HG03280 (cell line): ENCODE data around the gene TBC1D30.
"Not testable (repeated sequence)": the region's sequence is repeated elsewhere in the genome, so short reads cannot be mapped to it uniquely, and the experiment has no call there.

Experiments
- ATAC-seq: cut with Tn5 transposase; IDR thresholded peaks from one replicate; pipeline ENCODE4 v1.9.1; 2021; ENCODE audit warnings: mild to moderate bottlenecking, moderate library complexity; ENCODE audit not compliant: unreplicated experiment

The TBC1D30 gene

DNA sequence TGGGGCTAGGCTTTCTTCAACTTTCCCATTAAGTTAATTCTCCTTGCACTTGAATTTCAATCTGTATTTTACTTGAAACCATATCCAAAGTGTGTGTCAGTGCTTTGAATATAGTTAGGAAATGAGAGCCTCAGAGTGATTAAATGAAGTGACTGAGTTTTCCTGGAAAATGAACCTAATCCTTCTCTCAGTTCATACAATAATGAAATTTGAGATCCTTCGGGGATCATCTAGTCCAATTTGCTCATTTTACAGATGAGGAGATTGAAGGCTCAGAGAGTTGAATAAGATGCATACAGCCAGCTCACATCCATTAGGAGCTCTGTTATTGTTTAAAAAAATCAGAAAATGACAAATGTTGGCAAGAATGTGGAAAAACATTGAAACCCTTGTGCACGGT is 18.3 kb upstream of the TBC1D30 start:
- no peak for ATAC-seq

DNA sequence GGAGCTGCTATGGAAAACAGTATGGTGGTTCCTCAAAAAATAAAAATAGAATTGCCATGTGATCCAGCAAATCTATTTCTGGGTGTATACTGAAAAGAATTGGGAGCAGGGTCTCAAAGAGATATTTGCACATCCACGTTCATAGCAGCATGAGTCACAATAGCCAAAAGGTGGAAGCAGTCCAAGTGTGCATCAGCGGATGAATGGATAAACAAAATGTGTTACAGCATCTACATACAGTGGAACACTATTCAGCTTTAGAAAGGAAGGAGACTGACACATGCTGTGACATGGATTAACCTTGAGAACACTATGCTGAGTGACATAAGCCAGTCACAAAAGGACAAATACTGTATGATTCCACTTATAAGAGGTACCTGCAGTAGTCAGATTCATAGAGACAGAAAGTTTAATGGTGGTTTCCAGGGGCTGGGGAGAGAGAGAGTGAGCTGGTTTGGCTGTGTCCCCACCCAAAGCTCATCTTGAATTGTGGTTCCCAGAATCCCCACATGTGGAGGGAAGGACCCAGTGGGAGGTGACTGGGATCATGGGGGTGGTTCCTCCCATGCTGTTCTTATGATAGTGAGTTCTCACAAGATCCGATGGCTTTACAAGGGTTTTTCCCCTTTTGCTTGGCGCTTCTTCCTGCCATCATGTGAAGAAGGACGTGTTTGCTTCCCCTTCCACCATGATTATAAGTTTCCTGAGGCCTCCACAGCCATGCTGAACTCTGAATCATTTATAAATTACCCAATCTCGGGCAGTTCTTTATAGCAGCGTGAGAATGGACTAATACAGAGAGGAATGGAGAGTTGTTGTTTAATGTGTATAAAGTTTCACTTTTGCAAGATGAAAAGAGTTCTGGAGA is 17.6 kb upstream of the TBC1D30 start:
- ATAC-seq: no peak

DNA sequence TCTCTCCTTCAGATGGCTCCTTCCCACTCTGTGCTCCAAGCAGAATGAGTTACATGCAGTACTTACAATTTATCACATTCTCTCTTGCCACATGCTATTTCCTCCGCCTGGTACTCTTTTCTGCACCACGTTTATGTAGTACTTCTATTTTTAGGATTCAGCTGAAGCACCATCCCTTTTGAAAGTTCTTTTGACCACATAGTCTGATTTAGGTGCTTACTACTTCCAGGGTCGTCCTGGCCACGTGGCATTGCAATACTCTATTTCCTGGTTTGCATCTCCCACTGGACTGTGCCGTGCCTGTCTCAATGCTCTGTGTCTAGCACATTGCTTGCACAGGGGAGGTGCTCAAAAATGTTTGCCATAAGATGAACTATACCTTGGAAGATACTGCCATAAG is 16.3 kb upstream of the TBC1D30 start:
- ATAC-seq: no peak

DNA sequence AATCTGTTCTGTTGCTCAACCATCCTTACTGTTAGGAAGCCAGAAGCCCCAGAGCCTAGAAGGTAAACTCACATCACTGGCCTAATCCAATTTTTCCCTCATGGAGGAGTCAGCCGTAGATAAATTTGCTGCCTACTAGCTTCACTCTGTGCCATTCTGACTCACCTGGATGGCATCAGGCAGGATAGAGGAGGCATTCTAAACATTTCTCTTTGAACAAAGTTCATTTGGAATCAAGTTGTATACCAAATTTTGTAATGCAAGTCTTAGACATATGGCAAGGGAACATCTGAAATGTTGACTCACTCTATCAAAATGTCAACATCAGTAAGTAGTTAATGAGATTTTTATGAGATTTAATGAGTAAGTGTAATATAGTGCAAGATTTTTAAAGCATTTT is 13.6 kb upstream of the TBC1D30 start:
- ATAC-seq: no peak

DNA sequence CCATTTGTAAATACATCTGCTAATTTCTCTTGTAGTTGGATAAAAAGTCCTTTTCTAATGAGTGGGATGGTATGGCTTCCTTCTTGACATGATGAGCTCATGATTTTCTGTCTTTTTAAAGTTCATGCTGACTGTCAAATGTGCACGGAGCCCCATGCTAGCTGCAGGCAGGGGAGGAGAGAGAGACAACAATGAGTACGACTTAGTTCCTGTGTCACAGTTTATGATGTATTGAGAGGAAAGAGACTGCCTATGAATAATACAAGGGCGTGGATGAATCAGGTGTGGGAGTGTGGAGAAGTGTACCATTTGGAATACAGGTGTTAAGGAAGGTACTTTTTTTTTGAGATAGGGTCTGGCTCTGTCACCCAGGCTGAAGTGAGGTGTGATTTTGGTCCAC is 10.7 kb upstream of the TBC1D30 start:
- ATAC-seq: no peak

DNA sequence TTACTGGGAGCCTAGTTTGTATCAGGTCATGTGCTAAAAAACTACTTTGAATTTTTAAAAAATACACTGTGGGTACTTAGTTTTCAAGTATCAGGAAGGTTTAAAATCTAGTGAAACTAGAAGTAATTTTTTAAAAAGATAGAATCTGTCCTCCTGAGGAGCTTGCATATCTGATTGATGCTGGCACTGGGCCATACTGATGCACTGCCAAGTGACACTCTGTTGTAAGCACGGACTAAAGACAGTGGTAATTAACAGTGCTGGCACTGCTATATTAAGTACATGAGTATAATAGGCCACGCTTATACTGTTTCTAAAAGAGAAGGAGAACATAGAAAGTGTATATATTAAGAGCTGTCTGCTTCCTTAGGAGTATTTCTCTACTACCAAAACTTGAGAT is 10.0 kb upstream of the TBC1D30 start:
- no peak for ATAC-seq

DNA sequence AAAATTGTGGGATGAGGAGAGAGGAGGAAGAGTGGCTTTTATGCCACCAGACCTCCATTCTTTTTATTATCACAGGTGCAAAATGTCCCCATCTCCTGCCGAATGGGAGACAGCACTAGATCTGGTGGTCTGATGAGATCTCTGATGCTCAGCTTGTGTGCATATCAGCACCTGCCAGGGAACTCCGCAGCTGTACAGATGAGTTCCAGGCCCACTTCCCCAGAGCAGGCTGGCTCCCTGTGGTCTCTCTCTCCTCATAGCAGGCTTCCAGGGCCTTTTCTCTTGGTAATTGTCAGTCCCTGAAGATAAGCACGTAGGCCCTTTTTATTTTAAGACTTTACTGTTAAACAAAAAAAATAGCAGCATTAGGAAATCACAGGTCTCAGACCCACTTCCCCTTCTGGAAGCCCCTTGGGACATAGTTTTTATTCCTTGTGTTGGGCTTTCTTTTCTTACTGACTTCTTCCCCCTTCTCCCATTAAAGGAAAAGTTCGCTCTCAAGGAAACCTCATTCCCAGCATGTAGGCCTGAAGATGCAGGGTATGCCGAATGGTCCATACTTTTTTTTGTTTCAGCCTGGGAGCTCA is 4.5 kb upstream of the TBC1D30 start:
- no peak for ATAC-seq

DNA sequence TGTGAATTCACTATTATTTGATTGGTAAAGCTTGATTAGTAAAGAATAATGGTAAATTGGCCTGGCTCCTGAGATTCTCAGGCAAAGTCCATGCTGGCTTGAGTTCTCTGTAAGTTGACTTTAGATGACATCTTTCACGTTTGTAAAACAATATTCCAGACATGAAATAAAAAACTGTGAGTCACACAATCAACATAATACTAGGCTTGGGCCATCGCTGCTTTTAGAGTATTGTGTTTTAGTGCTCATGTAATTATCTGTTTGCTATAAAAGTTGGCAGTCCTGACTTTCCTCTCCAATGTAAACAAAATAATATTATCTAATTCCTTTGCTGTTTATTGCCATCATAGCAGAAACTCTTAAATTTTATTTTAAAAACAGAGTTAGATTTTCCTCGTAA is 3.9 kb upstream of the TBC1D30 start:
- ATAC-seq: no peak

DNA sequence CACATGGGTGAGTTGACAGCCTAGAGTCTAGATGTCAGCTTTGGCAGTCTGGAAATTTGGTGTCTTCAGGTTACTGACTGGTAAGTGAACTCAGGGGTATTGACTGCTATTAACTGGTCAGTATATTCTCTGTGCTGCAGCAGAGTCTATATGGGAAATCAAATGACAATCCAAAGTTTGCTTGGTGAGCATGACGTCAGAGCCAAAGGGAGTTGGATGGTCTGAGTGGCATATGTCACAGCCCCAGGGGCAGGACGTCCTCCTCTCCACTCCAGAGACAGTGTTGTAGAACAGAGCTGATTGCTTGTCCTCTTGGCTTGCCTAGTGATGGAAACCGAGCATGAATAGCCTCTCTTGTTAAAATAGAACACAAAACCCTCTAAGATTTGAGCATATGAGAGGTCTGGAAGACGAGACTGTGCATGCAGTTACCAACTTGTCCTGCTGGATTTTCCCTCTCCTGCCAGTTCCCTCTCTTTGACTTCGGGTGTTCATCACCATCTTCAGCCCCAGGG is 3.3 kb upstream of the TBC1D30 start:
- no peak for ATAC-seq

DNA sequence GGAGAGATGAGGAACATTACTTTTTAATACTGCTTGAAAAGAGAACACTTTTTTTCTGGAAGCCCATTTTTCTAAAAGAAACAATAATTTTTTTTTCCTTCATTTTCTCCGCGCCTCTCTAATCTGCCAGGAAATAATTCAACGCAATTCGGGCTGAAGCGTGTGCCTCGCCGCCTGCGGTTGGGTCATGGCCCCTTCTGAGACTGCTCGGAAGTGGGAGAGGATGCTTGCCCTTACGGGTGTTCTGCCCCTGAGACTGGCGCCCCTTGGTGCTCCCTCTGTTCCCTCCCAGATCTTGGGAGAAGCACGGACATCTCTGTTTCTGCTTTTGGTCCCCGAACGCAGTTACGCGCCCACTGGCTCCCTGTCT is 332 bp upstream of the TBC1D30 start:
- no peak for ATAC-seq

DNA sequence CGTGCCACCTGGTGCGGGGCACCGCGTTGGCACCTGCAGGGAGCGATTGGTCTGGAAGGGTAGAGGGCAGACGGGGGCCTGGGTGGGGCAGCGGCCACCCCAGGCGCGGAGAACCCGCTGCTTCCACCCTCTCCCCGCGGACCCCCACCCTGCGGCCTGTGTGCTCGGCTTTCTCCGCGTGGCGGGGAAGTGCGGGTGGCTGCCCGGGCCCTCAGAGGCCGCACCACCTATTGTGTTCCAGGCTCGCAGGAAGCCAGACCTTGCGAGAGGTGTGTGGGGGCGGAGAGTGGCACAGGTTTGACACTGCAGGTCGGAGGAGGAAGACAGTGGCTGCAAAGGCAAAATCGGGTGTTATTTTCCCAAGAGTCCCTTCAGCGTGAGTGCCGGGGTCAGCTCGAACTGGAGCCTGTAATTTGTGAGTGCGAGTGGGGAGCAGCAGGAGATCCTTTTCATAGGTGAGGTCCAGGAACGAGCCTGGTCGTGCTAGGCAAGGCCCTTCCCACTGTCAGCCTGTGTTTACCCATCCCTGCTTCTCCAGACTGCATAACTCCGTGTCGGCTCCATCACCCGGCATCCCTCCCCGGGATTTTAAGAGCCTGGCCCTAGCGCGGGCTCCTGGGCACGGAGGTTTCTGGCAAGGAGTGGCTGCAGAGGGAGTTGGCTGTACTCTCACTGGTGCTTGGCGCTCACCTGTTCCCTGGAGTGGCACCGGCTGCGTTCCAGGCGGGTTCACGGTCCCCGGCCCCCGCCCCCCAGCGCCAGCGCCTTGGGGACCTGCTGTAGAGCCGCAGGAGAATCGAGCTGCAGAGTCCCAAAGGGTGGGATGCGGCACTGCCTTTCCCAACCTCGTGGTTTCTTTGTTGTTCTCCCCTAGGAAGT is 935 bp downstream of the TBC1D30 start:
- ATAC-seq: peak; percentile 15

DNA sequence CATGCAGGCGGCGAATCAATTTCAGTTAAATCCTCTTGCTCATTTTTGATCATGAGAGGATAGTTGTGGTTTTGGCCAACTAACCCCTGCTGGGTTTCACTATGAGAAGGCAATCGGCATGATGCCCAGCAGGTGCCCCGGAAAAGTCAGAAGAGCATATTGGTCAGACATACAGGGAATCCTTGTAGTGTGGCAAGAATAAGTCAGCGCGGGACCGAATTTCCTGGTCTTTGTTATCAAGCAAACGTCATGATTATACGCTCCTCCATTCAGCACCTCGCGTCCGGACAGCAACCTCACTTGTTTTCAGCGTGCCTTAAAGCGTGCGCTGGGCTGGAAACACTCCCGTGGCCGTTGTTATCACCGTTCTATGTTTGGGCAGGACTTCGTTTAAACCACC is 1.8 kb downstream of the TBC1D30 start:
- ATAC-seq: no peak

DNA sequence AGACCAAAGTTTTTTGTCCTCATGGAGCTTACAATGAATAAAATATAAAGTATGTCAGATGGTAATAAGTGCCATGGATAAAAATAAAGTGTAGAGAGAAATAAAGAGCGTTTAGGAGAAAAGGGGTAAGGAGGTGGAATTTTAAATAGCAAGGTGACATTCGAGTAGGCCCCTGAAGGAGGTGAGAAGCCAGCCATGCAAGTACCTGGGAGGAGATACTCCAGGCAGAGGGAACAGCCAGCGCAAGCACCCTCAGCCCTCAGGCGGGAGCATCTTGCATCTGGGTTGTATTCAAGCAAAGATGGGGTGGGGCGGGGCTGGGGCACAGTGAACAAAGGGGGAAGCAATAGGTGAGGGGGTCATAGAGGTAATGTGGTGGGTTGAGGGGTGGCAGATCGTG is 4.3 kb downstream of the TBC1D30 start:
- ATAC-seq: no peak

DNA sequence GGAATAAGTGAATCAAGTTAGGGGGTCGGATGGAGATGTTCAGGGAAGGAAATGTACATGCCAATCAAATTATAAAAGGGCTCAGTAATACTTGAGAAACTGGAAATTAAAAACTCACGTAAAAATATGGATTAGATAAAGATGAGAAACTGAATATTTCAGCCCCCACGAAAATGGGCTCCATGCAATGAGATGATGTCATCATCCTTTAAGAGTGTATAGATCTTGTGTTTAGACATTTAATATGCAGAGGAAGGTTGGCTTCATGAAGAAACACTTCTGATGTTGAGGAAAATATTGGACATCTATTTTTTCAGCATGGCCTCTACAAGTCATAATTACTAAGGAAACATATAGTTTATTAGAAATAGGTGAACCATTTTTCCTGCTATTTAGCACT is 9.5 kb downstream of the TBC1D30 start:
- no peak for ATAC-seq

DNA sequence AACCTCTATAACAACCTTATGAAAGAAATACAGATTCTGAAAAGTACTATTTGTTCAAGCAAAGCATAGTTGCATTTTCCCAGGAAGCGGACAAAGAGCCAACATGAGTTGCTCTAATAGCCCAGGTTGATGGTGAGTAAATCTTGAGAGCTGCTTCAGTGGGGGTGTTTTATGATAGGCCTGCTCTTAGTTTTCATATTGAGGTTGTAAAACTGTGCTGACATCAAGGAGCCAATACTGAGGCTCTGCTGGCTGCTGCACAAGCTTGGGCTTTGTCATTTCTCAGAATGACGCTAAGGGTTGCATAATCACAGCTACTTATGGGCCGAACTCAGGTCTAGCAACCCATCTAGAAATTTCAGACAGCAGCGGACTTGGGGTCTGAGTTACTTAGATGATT is 11.5 kb downstream of the TBC1D30 start:
- no peak for ATAC-seq

DNA sequence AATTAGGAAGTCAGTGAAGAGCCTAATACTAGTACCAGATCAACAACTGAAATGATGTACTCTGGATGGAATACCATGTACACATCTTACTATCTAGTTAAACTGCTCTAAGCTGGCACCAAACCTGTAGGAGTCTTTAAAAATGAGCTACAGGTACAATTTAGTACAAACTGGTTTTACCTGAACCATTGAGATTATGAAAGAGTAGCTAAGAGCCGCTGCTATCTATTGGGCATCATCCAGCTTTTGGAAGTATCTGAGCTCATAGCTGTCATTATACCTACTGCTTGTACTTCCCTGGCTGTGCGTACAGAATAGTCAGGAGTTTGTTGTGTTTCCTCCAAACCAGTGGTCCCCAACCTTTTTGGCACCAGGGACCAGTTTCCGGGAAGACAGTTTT is 12.4 kb downstream of the TBC1D30 start:
- no peak for ATAC-seq

DNA sequence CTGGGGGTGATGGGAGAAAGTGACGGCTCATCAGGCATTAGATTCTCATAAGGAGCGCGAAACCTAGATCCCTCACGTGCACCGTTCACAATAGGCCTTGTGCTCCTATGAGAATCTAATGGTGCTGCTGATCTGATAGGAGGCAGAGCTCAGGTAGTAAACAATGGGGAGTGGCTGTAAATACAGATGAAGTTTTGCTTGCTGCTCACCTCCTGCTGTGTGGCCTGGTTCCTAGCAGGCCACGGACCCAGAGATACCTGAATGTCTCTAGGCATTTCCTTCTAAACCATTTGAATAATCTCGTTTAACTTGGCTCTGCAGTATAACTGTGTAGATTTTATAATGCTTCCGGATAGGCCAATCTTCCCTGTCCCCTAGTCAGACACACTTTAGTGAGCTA is 13.0 kb downstream of the TBC1D30 start:
- ATAC-seq: no peak

DNA sequence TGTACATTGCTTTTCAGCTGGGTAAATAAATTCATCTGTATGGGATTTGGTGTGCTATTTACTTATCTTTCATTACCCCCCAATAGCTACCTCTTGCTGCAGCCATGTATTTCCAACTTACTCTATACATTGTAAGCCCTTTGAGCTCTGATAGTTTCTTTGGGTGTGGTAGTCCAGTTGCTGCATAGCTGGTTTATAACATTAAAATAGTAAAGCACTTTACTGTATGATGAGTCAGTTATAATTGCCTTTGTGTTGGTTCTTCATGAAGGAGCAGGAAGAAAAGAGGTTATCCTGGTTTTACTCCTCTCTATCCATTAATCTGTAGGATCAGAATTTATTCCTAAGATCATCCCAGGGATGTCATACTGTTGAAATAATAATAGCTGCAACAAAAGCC is 15.7 kb downstream of the TBC1D30 start:
- ATAC-seq: no peak

DNA sequence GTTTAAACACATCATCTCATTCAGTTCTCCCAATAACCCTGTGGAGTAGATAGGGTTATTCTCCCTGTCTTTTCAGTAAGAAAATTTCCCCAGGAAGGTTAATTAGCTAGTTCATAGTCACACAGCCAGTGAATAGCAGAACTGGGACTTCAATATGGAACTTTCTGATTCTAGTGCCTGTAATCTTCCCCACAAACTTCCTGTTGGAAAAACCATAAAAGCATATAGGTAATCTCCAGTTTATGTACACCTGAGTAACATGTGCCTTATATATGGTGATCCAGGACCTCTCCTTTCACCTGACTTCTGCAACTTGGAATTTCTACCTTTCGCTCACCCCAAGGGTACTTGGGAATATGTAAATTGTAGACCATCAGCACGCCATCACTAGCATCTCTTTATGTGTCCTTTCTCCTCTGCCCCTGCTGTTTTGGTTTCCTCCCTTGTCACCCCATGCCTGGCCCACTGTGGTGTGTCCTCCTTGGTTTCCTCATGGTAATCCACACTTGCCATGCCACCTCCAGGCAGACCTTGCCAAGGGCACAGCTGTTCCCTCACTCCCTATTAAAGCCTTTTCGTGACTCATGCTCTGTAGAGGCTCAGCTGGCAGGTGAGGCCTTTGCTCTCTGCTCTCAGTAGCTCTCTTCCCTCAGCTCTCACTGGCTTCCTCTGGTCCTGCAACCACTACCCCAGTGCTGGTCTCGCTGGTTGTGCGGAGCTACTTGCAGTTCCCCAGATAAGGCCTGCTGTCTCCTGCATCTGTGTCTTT is 16.7 kb downstream of the TBC1D30 start:
- ATAC-seq: no peak

DNA sequence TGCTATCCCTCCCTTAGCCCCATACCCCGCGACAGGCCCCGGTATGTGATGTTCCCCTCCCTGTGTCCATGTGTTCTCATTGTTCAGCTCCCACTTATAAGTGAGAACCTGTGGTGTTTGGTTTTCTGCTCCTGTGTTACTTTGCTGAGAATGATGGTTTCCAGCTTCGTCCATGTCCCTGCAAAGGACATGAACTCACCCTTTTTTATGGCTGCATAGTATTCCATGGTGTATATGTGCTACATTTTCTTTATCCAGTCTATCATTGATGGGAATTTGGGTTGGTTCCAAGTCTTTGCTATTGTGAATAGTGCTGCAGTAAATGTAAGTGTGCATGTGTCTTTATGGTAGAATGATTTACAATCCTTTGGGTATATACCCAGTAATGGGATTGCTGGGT is 24.0 kb downstream of the TBC1D30 start:
- not testable (repeated sequence) for ATAC-seq
